VCaP (cell line): ENCODE measurements around the gene ALAD.

Experiments
- H3K27ac ChIP-seq: fragments of 450-650 bp; 2 replicates; pipeline ENCODE4 v1.5.1; 2017
- CTCF ChIP-seq: fragments of 450-650 bp; conservative IDR thresholded peaks from 2 replicates; pipeline ENCODE4 v1.5.1; 2017; ENCODE audit warnings: mild to moderate bottlenecking, moderate library complexity

Gene ALAD

GRCh38 chr9:113359385-113359784 lies 41.7 kb downstream of the ALAD start:
- H3K27ac ChIP-seq = no peak overlapping the region

DNA sequence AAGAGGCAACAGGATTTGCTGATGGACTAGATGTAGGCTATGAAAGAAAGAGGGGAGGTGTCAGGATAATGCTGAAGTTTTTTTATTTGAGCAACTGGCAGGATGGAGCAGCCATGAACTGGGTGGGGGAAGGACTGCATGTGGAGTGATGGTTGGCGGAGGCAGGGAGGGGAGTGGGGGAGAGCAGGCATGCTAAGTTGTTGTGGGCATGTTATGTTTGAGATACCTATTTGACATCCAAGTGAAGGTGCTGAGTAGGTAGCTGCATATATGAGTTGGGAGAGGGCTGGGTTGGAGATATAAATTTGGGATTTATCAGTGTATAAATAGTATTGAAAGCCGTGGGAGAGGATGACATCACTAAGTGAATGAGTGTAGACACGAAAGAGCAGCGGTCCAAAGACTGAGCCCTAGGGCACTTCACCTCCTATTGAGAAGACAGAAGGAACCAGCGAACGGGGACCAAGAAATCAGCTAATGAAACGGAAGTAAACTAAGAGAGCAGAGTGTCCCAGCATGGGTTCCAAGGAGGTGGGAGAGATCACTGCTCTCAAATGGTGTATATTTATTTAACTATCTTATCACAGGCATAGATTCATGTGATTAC lies 44.3 kb downstream of the ALAD start:
- no peak for TF ChIP-seq CTCF

More at GRCh38 chr9:113359385-113359784, 41.7 kb downstream of the ALAD start:
- no peak for TF ChIP-seq CTCF

DNA sequence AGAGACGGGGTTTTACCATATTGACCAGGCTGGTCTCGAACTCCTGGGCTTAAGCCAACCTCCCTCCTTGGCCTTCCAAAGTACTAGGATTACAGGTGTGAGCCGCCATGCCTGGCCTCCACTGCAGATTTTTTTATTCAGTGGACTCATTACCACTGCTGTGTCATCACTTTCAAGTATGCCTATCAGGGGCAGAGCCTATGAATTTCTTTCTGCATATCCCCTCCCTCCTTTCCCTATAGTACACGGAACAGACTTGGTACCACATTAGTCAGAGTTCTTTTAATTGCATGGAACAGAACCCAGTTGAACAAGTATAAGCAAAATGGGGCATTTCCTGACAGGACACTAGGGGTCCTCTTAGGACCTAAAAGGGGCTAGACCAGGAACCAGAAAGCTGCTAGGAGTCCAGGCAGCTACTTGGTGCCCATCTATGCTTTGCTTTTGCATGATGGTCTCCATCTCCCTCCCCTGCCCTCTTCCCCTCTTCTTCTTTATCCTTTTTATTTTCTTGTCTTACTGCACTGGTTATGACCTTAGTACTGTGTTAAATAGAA lies 46.0 kb downstream of the ALAD start:
- TF ChIP-seq CTCF = no peak
- H3K27ac ChIP-seq = no peak overlapping the region

More for the DNA sequence above, 44.3 kb downstream of the ALAD start:
- H3K27ac ChIP-seq = no peak overlapping the region

- no peak for TF ChIP-seq CTCF
- no peak overlapping the region for H3K27ac ChIP-seq
These were observed 48.7 kb downstream of the ALAD start for GRCh38 chr9:113352411-113352810.

DNA sequence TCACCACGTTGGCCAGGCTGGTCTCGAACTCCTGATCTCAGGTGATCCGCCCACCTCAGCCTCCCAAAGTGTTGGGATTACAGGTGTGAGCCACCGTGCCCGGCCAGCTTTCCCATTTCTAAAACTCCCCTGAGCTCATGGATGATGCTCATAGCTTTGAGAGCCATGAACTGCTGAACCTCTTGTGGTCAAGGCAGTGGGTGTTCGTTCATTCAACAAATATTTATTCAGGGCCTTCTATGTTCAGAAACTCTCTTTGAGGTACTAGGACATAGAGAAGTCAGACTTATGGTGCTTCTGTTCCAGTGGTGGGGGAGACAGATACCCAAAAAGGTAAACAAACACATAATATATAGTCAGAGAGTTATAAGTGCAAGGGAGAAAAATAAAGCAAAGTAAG lies 49.1 kb downstream of the ALAD start:
- no peak overlapping the region for H3K27ac ChIP-seq
- TF ChIP-seq CTCF = no peak

- no peak for TF ChIP-seq CTCF
- H3K27ac ChIP-seq = no peak overlapping the region
These were observed 50.1 kb downstream of the ALAD start for GRCh38 chr9:113350937-113351336.

DNA sequence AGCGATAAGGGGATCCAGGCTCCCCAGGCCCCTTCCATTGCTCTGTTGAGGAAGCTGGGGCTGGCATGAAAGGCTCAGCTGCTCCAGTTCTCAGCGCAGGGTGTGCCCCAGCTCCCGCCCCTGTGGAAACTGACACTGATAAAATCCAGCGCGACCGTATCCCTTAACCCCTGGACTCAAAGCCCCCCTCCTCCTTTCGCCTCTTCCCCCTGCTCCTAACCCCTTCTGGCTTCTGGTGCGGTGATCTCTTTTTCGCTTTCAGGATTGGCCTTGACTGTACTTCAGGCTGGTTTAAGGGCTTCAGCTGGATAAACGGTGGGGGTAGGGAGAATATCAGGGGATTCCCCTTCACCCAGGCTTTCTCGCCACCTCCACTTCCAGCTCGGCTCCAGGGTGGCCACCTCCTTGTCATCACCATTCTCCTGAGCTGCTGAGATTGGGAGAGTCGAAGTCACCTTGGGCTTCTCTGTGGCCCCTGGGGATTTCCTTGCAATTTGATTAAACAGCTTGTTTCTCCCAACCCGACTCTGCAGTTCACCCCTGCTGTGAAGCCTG lies 50.9 kb downstream of the ALAD start:
- no peak for TF ChIP-seq CTCF
- peak overlapping the region; percentile 68; the same call in 1 of the 2 replicates for H3K27ac ChIP-seq
